Measurements from ENCODE around the gene ST3GAL3. TPM values are rescaled to one million over a fixed set of nuclear protein-coding genes. Genes with fewer than 3 reads are reported as not detected.

The ST3GAL3 gene
- total RNA-seq, 4 donors from 2014 or later: 32.2 to 57.4 (median 38.3) TPM

GRCh38 chr1:43729816-43730463, 22.6 kb downstream of the ST3GAL3 start:
- TF ChIP-seq POLR2A (IDR thresholded peaks at IDR 0.05): no peak
- TF ChIP-seq CTCF (IDR thresholded peaks at IDR 0.05 in 4 of 5, conservative IDR thresholded peaks at IDR 0.05 in 1 of 5): peak in 2 of 5 experiments; percentile 10 to 11

DNA sequence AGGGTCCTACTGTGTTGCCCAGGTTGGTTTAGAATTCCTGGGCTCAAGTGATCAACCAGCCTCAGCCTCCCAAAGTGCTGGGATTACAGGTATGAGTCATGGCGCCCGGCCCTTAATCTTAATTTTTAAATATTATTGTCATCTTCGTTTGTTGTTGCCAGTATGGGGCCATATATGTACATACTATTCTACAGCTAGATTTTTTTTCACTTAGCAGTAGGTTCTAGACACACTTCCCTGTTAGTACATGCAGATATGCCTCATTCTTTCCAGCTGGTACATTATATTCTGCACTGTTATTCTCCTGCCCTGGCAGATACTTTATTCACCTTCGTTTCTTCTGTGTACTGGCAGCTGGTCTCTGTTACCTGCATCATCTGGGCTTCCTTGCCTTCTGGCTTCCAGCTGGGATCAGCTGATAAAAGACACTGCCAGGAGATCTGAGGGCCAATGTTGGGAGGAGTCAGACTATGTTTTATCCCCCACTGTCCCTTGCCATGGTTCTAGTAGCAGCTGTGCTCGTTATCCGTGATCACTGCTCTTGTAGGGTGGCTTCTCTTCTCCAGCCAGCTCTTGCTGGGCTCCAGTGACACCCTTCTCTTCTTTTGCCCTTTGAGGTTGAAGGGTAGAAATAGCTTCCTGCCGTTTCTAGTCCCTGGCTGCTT, 24.7 kb downstream of the ST3GAL3 start:
- peaks cover 22 to 23% of the 10 kb centered on the region in 2 donors for H3K4me1 ChIP-seq
- DNase-seq (peak; percentile 39 to 77), ATAC-seq (peak; percentile 93 to 94)
- H3K27me3 ChIP-seq: no peaks in the 10 kb centered on the region
- no peaks in the 10 kb centered on the region for H3K9me3 ChIP-seq
- H3K27ac ChIP-seq: peak overlapping the region; percentile 61 to 83 (median 80)
- no peaks in the 10 kb centered on the region for H3K36me3 ChIP-seq
- intact Hi-C loops (cut with DNase I; ENCODE audit: low total_unique reads): no loop called here
- no peak overlapping the region for H3K4me3 ChIP-seq
- no peak for TF ChIP-seq POLR2A (IDR thresholded peaks at IDR 0.05)
- no peak for TF ChIP-seq CTCF (IDR thresholded peaks at IDR 0.05 in 4 of 5, conservative IDR thresholded peaks at IDR 0.05 in 1 of 5)
- in situ Hi-C loops (cut with MboI; ENCODE audit: low sequenced_read_pairs in 4 of 4): no loop called here

More at GRCh38 chr1:43729816-43730463, 22.6 kb downstream of the ST3GAL3 start:
- intact Hi-C loops (cut with DNase I; ENCODE audit: low total_unique reads): no loop called here
- DNase-seq: no peak
- no peaks in the 10 kb centered on the region for H3K27me3 ChIP-seq
- peak; percentile 45 to 49 for ATAC-seq
- in situ Hi-C loops (cut with MboI; ENCODE audit: low sequenced_read_pairs in 4 of 4): no loop called here
- H3K9me3 ChIP-seq: no peaks in the 10 kb centered on the region
- H3K27ac ChIP-seq: peak overlapping the region; percentile 43 to 82 (median 53)
- H3K36me3 ChIP-seq: no peaks in the 10 kb centered on the region
- H3K4me3 ChIP-seq: no peak overlapping the region
- peaks cover 20 to 22% of the 10 kb centered on the region in 2 donors for H3K4me1 ChIP-seq

GRCh38 chr1:43736819-43737218, 29.5 kb downstream of the ST3GAL3 start:
- DNase-seq (no peak), ATAC-seq (no peak)
- TF ChIP-seq POLR2A (IDR thresholded peaks at IDR 0.05) (no peak), CTCF (IDR thresholded peaks at IDR 0.05 in 4 of 5, conservative IDR thresholded peaks at IDR 0.05 in 1 of 5) (no peak)
- no peaks in the 10 kb centered on the region for H3K9me3 ChIP-seq
- H3K4me3 ChIP-seq: no peak overlapping the region
- peaks cover 11 to 13% of the 10 kb centered on the region in 2 donors for H3K4me1 ChIP-seq
- no peak overlapping the region for H3K27ac ChIP-seq
- H3K36me3 ChIP-seq: peaks cover 0 to 7% of the 10 kb centered on the region in 2 donors
- in situ Hi-C loops (cut with MboI; ENCODE audit: low sequenced_read_pairs in 4 of 4) (no loop called here), intact Hi-C loops (cut with DNase I; ENCODE audit: low total_unique reads) (no loop called here)
- H3K27me3 ChIP-seq: no peaks in the 10 kb centered on the region

GRCh38 chr1:43742026-43742425, 34.7 kb downstream of the ST3GAL3 start:
- TF ChIP-seq CTCF (IDR thresholded peaks at IDR 0.05 in 4 of 5, conservative IDR thresholded peaks at IDR 0.05 in 1 of 5): no peak
- no peak for TF ChIP-seq POLR2A (IDR thresholded peaks at IDR 0.05)
- intact Hi-C loops (cut with DNase I; ENCODE audit: low total_unique reads) (no loop called here), in situ Hi-C loops (cut with MboI; ENCODE audit: low sequenced_read_pairs in 4 of 4) (no loop called here)
- no peak for ATAC-seq
- H3K9me3 ChIP-seq: no peaks in the 10 kb centered on the region
- no peaks in the 10 kb centered on the region for H3K27me3 ChIP-seq
- no peak overlapping the region for H3K4me3 ChIP-seq
- H3K36me3 ChIP-seq: peaks cover 0 to 7% of the 10 kb centered on the region in 2 donors
- DNase-seq: no peak
- H3K27ac ChIP-seq: no peak overlapping the region
- H3K4me1 ChIP-seq: no peaks in the 10 kb centered on the region
